GM12892 (cell line): ENCODE data around the gene NAGS.

Source experiments
- POLR2AphosphoS5 ChIP-seq: IDR thresholded peaks from 2 replicates; pipeline ENCODE4 v1.6.1; 2011; ENCODE audit warnings: low read depth, low read length, control low read depth
- TAF1 ChIP-seq: IDR thresholded peaks from 2 replicates; pipeline ENCODE4 v1.6.1; 2011; ENCODE audit warnings: low read depth, mild to moderate bottlenecking, control low read depth, low read length, borderline replicate concordance

GRCh38 chr17:44006272-44006597 lies 1.8 kb downstream of the NAGS start:
- TF ChIP-seq TAF1 (no peak), POLR2AphosphoS5 (no peak)
